Vagina (tissue), 2 donors: ENCODE measurements around the gene MAP3K7.

Source experiments
- POLR2A ChIP-seq, 2 donors: fragments of 450-650 bp; IDR thresholded peaks; one replicate each; pipeline ENCODE4 v1.6.1; 2017; ENCODE audit warnings: antibody characterized with exemption in 2 of 2, mild to moderate bottlenecking in 2 of 2, moderate library complexity in 2 of 2
- POLR2AphosphoS5 ChIP-seq, 2 donors: sonication (generic); formaldehyde crosslinking; IDR thresholded peaks; one replicate each; pipeline ENCODE4 v1.9.0; 2017; ENCODE audit warnings: antibody characterized with exemption in 2 of 2, mild to moderate bottlenecking in 2 of 2, low read depth in 1 of 2; ENCODE audit not compliant: insufficient read depth in 1 of 2
- TF ChIP-seq, protein P1 (sequence below), 3 experiments: fragments of 450-650 bp in 2 of 3; fragments of 200-600 bp in 1 of 3; sonication (generic) in 1 of 3; IDR thresholded peaks; one replicate each; pipeline ENCODE4 v1.5.1; 2017 to 2019; ENCODE audit warnings: antibody characterized with exemption in 3 of 3, mild to moderate bottlenecking in 2 of 3, moderate library complexity in 2 of 3

DNA sequence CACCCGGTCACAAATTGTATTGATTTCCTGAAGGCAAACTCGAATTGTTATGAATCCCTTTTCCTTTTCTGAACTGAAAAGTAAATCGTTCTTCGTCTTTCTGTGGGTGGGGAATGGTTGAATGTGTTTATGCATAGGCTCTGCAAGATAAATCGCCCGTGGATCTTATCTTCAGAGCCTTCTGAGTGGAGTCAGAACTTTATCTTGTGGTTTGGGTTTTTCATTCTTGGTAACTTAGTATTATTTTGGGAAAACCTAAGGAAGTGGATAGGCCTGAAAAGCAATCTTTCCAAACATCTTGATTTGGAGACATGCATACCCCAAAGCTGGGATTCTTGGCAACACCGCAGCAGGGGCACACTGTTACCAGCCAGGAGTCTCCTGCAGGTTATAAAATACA, 122.4 kb downstream of the MAP3K7 start:
- TF ChIP-seq, protein P1, sequence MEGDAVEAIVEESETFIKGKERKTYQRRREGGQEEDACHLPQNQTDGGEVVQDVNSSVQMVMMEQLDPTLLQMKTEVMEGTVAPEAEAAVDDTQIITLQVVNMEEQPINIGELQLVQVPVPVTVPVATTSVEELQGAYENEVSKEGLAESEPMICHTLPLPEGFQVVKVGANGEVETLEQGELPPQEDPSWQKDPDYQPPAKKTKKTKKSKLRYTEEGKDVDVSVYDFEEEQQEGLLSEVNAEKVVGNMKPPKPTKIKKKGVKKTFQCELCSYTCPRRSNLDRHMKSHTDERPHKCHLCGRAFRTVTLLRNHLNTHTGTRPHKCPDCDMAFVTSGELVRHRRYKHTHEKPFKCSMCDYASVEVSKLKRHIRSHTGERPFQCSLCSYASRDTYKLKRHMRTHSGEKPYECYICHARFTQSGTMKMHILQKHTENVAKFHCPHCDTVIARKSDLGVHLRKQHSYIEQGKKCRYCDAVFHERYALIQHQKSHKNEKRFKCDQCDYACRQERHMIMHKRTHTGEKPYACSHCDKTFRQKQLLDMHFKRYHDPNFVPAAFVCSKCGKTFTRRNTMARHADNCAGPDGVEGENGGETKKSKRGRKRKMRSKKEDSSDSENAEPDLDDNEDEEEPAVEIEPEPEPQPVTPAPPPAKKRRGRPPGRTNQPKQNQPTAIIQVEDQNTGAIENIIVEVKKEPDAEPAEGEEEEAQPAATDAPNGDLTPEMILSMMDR (IDR thresholded peaks at IDR 0.05) = no peak
- TF ChIP-seq POLR2AphosphoS5 (IDR thresholded peaks at IDR 0.05; ENCODE audit: insufficient read depth in 1 of 2, low read depth in 1 of 2) (no peak), POLR2A (IDR thresholded peaks at IDR 0.05) (no peak)
